ENCODE results near the gene DLEU7.

- TF ChIP-seq CTCF (IDR thresholded peaks at IDR 0.05 in 8 of 11, conservative IDR thresholded peaks at IDR 0.05 in 3 of 11) = no peak
- no peak for TF ChIP-seq POLR2A (IDR thresholded peaks at IDR 0.05)
Measured at GRCh38 chr13:50887151-50887550, 43.7 kb upstream of the DLEU7 start.
